Body of pancreas (tissue), 4 donors: ENCODE results near the gene TDRD7. TPM values are rescaled to one million over a fixed set of nuclear protein-coding genes. Genes with fewer than 3 reads are reported as not detected.

Experiments
- ATAC-seq: fragments of 150-250 bp; one replicate; pipeline ENCODE4 v1.9.1; 2016
- DNase-seq, 4 donors: peaks; one replicate each; pipeline ENCODE4 v3.0.0-alpha.2; 2019
- H3K27ac ChIP-seq, 4 donors: fragments of 200-600 bp; sonication (generic); 1 replicate in 3 of 4; 2 replicates in 1 of 4; pipeline versions ENCODE4 v1.5.1 to v1.6.1; 2016 to 2019; ENCODE audit warnings: mild to moderate bottlenecking in 1 of 4, mixed read lengths in 1 of 4, moderate library complexity in 1 of 4
- H3K27me3 ChIP-seq, 2 donors: fragments of 200-600 bp; sonication (generic); one replicate each; pipeline ENCODE4 v1.6.0; 2016; ENCODE audit warnings: mild to moderate bottlenecking in 1 of 2
- H3K36me3 ChIP-seq, 2 donors: fragments of 200-600 bp; sonication (generic); replicated peaks in 1 of 2; 2 replicates each; pipeline ENCODE4 v1.5.1; 2016; ENCODE audit warnings: low read depth in 2 of 2; ENCODE audit not compliant: insufficient read depth in 1 of 2
- H3K4me1 ChIP-seq: fragments of 200-600 bp; sonication (generic); one replicate; pipeline ENCODE4 v1.6.0; 2016
- H3K4me3 ChIP-seq, 2 donors: fragments of 200-600 bp; sonication (generic); 1 replicate in 1 of 2; 2 replicates in 1 of 2; pipeline ENCODE4 v1.5.1; 2016 to 2019
- H3K9me3 ChIP-seq, 3 donors: fragments of 200-600 bp; sonication (generic); 1 replicate in 2 of 3; 2 replicates in 1 of 3; pipeline ENCODE4 v1.5.1; 2016
- POLR2A ChIP-seq, 3 donors: fragments of 450-650 bp; IDR thresholded peaks; one replicate each; pipeline ENCODE4 v1.6.1; 2016; ENCODE audit warnings: antibody characterized with exemption in 3 of 3, mild to moderate bottlenecking in 2 of 3
- WGBS, 2 donors: methylation state at CpG; one replicate each; pipeline ENCODE4 v1.1.5; 2017; 5-methylcytosine and 5-hydroxymethylcytosine counted together
- intact Hi-C: fragments of 100-400 bp; cut with DNase I; formaldehyde crosslinking; loops from one replicate; pipeline ENCODE4 v1.15.1; 2023
- total RNA-seq, 2 donors: library from RNA; depleted of rRNA; stranded (reverse); fragments of >200 nt; gene quantifications; one replicate each; pipeline ENCODE4 v1.1.0, GENCODE V29; 2016
- TF ChIP-seq, protein P1 (sequence below), 7 experiments: fragments of 450-650 bp in 4 of 7; fragments of 200-600 bp in 3 of 7; sonication (generic) in 3 of 7; IDR thresholded peaks; one replicate each; pipeline ENCODE4 v1.5.1; 2016 to 2019; ENCODE audit warnings: antibody characterized with exemption in 7 of 7

The TDRD7 gene
- total RNA-seq, 2 donors from 2014 or later, result 2.3 to 7.5 TPM

DNA sequence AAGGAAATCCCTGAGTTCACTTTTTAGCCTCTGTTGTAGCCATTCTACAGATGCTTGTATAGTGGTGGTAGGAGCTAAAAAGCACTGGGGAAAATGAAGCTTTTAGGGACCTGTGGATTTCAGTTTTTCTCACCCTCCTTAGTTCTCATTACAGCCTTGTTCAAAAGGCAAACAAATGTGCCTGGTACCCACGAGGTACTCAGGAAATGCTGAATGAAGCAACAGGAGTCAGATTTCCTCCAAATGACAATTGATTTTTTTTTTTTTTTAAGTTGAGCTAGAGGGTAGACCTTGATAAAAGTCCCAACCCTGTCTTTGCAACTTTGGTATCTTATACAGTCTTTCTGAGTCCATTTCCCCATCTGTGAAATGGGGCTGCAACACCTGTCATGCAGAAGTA, 68.3 kb downstream of the TDRD7 start:
- DNase-seq (no peak), ATAC-seq (no peak)
- Histone ChIP-seq H3K9me3 (no peaks in the 10 kb centered on the region), H3K36me3 (peaks cover 0 to 4% of the 10 kb centered on the region in 2 donors), H3K4me3 (no peak overlapping the region), H3K27ac (no peak overlapping the region), H3K27me3 (no peaks in the 10 kb centered on the region), H3K4me1 (peaks cover 10% of the 10 kb centered on the region)
- WGBS, 2 donors, result 14 to 15% methylated on average over 1 of the region's 1 CpG
- intact Hi-C loops, result no loop called here
- TF ChIP-seq POLR2A (IDR thresholded peaks at IDR 0.05), result no peak
- TF ChIP-seq, protein P1, sequence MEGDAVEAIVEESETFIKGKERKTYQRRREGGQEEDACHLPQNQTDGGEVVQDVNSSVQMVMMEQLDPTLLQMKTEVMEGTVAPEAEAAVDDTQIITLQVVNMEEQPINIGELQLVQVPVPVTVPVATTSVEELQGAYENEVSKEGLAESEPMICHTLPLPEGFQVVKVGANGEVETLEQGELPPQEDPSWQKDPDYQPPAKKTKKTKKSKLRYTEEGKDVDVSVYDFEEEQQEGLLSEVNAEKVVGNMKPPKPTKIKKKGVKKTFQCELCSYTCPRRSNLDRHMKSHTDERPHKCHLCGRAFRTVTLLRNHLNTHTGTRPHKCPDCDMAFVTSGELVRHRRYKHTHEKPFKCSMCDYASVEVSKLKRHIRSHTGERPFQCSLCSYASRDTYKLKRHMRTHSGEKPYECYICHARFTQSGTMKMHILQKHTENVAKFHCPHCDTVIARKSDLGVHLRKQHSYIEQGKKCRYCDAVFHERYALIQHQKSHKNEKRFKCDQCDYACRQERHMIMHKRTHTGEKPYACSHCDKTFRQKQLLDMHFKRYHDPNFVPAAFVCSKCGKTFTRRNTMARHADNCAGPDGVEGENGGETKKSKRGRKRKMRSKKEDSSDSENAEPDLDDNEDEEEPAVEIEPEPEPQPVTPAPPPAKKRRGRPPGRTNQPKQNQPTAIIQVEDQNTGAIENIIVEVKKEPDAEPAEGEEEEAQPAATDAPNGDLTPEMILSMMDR (IDR thresholded peaks at IDR 0.05), result no peak

GRCh38 chr9:97480749-97481148, 68.9 kb downstream of the TDRD7 start:
- Histone ChIP-seq H3K4me3 (no peak overlapping the region), H3K36me3 (peaks cover 0 to 4% of the 10 kb centered on the region in 2 donors), H3K9me3 (no peaks in the 10 kb centered on the region), H3K27me3 (no peaks in the 10 kb centered on the region), H3K4me1 (peaks cover 10% of the 10 kb centered on the region), H3K27ac (no peak overlapping the region)
- TF ChIP-seq POLR2A (IDR thresholded peaks at IDR 0.05), result no peak
- TF ChIP-seq, protein P1 (IDR thresholded peaks at IDR 0.05), result no peak
- WGBS, 2 donors, result 92 to 97% methylated on average over 1 of the region's 1 CpG
- intact Hi-C loops, result no loop called here
- DNase-seq (no peak), ATAC-seq (no peak)

- WGBS, 2 donors, result 92 to 100% methylated on average over 1 of the region's 1 CpG
- no peak for TF ChIP-seq POLR2A (IDR thresholded peaks at IDR 0.05)
- TF ChIP-seq, protein P1 (IDR thresholded peaks at IDR 0.05), result no peak
- Histone ChIP-seq H3K27ac (no peak overlapping the region), H3K36me3 (peaks cover 0 to 1% of the 10 kb centered on the region in 2 donors), H3K4me3 (no peak overlapping the region), H3K4me1 (peaks cover 5% of the 10 kb centered on the region), H3K9me3 (no peaks in the 10 kb centered on the region), H3K27me3 (no peaks in the 10 kb centered on the region)
- ATAC-seq, result no peak
- intact Hi-C loops, result no loop called here
- DNase-seq, result peak in 2 of 4 donors; percentile 25 to 47
These were observed 72.2 kb downstream of the TDRD7 start for GRCh38 chr9:97484134-97484533.

GRCh38 chr9:97487107-97487506, 75.2 kb downstream of the TDRD7 start:
- WGBS, 2 donors, result 65 to 73% methylated on average over 2 of the region's 2 CpGs
- H3K36me3 ChIP-seq, result peaks cover 0 to 1% of the 10 kb centered on the region in 2 donors
- ATAC-seq, result no peak

GRCh38 chr9:97487861-97488260, 76.0 kb downstream of the TDRD7 start:
- 89 to 100% methylated on average over 1 of the region's 1 CpG for WGBS, 2 donors
- no peak for ATAC-seq

More at GRCh38 chr9:97487107-97487506, 75.2 kb downstream of the TDRD7 start:
- Histone ChIP-seq H3K4me3 (no peak overlapping the region), H3K27me3 (no peaks in the 10 kb centered on the region), H3K27ac (no peak overlapping the region), H3K4me1 (peaks cover 5% of the 10 kb centered on the region), H3K9me3 (no peaks in the 10 kb centered on the region)
- DNase-seq, result no peak
- no peak for TF ChIP-seq POLR2A (IDR thresholded peaks at IDR 0.05)
- TF ChIP-seq, protein P1 (IDR thresholded peaks at IDR 0.05), result peak in 4 of 7 experiments; percentile 8 to 20 (median 10)
- intact Hi-C loops, result no loop called here

More at GRCh38 chr9:97487861-97488260, 76.0 kb downstream of the TDRD7 start:
- Histone ChIP-seq H3K9me3 (no peaks in the 10 kb centered on the region), H3K27me3 (no peaks in the 10 kb centered on the region), H3K27ac (no peak overlapping the region), H3K36me3 (peaks cover 0 to 1% of the 10 kb centered on the region in 2 donors), H3K4me1 (peaks cover 5% of the 10 kb centered on the region), H3K4me3 (no peak overlapping the region)
- TF ChIP-seq, protein P1 (IDR thresholded peaks at IDR 0.05), result no peak
- no peak for TF ChIP-seq POLR2A (IDR thresholded peaks at IDR 0.05)
- intact Hi-C loops, result no loop called here
- no peak for DNase-seq
